GM19025 (cell line): ENCODE data around the gene SPDEF.

Source experiments
- ATAC-seq: cut with Tn5 transposase; IDR thresholded peaks from one replicate; pipeline ENCODE4 v1.9.1; 2021; ENCODE audit warnings: mild to moderate bottlenecking, low read depth, moderate library complexity; ENCODE audit not compliant: unreplicated experiment

The SPDEF gene

DNA sequence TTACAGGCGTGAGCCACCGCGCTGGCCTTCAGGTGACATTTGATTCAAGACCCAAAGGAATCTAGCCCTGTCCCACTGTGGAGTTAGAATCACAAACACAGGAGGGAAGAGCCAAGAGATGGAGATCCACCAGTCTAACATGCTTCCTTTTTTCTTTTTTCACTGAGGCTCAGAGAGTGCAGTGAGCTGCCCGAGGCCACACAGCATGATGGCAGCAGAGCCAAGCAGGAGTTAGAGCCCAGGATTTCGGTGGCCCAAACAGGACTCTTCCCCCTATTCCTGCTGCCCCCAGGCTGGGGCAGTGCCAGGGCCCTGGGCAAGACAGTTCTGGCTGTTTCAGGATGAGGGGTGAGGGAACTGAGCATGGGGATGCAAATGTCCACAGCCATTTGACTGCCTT is 8.1 kb upstream of the SPDEF start:
- no peak for ATAC-seq

DNA sequence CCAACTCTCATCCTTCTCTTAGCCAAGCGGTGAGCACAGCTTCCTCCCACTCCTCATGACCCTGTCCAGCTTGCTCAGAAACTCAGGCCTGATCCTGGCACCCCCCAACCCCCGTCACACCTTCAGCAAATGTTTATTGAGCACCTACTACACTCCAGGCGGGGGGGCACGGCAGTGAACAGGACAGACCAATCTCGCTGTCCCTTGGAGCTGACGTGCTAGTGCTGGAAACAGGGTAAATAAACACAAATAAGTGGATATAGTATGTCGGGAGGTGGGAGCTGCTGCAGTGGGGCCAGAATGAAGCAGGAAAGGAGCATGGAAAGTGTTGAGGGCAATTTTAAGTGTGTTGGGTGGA is 7.4 kb upstream of the SPDEF start:
- ATAC-seq, result no peak

DNA sequence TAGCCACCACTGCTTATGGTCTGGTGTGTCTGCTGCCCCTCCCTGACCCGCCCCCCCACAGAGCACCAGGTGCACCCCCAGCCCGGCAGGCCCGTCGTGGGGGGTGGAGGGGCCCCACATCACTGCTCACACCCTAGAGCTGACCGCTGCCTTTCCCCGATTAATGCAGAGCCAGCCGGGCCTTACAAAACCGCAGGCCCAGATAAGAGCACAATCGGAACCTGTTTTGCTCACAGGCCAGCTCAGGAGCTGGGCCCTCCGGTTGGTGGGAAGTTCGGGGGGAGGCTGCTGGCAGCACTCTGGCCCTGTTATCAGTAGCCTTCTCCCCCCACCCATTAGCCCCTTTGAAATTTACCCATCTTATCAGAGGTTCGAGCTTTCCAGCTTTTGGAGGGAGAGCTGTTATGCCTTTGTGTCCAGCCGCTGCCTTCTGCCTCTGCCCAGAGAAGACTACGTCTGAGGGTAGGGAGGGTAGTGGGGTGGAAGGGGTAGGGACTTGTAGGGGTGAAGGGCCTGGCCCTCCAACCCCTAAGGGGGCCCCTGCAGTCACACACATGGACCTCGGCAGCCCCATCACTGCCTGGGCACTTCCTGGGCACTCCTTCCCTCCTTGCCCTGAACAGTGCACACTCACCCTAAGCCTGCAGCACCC is 6.9 kb upstream of the SPDEF start:
- ATAC-seq, result no peak

DNA sequence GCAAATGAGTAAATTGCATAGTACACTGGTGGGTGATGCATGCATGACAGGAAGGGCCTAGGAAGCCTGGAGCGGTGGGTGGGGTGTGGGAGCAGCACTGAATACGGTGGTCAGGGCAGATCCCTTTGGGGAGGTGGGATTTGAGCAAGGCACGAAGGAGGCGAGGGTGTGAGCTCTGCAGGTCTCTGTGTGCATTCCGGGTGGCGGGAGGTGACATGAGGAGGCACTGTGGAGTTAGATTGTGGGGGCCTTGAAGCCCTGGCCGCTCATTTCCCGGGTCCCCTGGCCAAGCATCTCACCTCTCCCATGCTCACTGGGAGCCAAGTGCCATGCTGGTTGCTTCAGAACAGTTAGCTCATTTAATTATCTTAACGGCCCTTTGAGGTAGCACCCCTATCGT is 6.2 kb upstream of the SPDEF start:
- no peak for ATAC-seq

DNA sequence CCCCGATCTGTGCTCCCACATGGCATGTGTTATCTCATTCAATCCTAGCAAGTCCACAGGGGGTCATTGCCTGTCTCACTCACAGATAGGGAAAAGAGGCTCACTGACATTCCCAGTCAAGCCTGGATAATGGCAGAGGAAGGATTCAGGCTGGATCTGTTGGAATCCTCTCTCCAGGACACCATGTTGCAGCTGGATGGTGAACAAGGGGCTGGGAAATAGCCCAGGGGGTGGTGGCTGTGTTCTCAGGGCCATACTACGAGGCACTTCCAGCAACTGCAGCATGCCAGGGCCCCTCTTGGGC is 5.0 kb upstream of the SPDEF start:
- no peak for ATAC-seq

DNA sequence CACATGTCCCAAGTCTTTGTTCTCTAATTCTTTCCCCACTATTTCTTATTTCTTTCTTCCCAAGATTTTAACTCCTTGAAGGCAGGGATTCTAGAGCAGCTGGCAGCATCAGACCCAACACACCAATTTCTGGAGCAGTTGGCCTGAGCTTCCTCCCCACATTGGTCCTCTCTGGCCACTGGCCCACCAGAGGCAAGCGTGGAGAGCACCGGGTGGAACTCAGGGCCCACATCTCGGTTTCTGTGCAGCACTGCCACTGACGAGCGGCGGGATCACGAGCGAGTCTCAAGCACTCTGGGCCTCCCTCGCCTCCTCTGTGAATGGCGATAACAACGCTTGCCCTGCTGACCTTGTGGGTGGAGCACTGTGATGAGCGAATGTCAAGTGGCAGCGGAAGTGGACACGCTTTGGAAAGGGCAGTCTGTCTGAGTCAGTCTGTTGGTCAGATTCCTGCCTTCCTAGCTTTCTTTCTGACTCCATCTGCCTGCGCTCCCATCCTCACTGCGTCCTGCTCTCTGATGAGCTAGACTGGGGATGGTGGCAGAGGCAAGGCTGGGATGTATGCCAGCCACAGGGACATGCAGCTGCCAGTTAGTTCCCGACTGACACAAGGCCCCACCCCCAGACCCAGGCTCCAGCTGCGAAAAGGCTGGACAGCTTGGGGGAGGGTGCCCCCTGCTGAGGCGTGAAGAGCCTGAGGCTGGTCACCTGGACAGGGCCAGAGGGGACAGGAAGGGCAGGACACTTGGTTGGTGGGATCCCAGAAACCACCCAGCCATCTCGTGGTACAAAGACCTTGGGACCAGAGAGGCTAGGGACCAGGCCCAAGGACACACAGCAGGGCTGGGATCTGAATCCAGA is 4.5 kb upstream of the SPDEF start:
- ATAC-seq, result no peak

DNA sequence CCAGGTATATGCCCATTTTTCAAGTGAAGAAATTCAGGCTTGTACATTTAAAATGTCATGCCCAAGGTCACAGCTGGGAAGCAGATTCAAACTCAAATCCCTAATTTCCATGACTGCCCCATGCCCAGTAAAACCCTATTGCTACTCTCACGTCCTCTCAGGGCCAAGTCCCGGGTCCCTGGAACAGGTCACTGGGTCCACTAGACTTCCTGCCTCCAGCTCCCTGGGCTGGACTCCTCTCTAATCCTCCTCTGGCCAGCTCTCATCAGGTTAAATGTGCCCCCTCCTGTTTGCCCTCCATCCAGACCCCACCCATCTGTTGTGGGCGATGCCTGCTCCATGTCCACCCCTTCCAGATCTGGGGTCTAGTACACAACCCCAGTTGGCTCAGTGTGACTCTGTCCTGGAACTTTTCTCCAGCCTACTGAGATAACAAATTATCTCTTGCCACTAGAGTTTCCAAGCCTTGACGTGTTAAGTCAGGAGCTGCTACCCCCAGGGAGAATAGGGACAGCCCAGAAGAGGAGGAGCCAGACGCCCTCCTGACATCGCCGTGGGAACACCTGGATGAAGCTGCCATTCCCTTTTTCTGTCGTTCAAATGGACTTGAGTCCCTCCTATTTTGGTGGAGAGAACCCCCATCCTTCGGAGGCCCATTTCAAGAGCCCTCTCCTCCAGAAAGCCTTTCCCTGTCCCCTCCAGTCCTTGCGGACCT is 3.7 kb upstream of the SPDEF start:
- ATAC-seq, result no peak

DNA sequence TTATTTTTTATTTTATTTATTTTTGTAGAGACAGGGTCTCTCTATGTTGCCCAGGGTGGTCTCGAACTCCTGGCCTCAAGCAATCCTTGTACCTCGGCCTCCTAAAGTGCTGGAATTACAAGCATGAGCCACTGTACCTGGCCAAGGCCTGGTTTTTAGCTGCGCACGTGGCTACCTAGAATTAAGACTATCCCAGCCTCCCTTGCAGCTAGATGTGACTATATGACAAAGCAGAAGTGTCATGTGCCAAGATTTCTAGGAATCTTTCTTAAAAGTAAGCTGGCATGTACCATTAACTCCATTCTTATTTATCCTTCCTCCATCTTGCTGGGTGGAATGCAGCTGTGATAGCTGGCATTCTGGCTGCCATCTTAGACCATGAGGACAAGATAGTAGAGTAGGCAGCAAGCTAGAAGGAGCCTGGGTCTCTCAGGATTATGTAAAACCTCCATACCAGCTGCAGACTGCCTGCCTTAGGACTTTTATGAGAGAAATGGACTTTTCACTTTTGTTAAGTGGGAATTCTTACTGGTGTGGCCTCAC is 2.1 kb upstream of the SPDEF start:
- ATAC-seq, result no peak

DNA sequence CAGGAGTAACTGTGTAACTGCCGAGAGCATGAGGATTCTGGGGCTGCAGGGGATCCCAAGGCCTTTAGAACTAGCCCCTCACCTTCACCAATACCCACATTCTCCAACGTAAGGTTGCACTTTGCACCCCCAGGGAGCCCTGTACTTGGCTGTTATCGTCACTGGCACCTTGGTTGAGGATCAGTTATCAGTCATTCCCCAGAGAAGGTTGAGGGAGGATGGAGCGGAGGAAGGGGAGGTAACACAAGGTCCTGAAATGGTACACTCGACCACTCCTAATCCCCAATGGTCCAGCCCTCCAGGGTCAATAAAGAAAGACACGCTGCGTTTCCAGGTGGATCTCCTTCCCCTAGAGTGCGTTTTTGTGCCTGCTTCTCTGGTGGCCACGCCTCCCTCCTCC is 1.1 kb upstream of the SPDEF start:
- ATAC-seq, result no peak

DNA sequence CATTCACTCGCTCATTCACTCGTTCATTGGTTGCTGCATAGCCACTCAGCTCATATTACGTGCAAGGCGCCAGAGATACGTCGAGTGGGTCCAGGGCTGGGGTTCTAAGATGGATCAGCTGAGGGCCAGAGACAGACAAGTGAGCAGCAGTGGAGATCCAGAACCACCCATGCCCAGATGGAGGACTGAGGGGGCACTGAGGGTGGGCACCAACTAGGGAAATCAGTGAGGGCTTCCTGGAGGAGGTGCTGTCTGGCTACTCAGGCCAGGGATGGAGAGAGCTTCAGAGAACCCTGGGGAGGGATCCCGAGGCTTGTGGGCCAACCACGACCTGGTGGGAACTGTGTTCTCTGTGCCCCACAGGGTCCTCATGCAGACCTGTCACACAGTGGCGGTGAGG is 364 bp upstream of the SPDEF start:
- ATAC-seq, result no peak

DNA sequence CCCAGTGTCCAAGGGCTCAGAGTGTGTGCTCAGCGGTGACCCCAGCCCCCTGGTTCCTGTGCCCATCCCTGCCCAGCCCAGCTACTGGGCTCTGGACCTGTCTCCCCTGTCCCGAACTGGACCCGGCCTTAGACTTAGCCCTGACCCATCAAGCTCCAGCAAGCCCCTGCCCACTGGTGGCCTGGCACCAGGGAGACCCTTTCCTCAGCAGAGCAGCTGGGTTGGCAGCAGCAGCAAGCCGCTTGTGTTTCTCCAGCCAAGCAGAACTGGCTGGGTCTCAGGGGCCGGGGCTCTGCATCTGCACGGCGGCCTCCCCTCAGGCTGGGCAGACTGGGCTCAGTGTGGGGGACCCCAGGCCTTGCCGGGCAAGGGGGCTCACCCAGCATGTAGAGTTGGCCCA is 801 bp downstream of the SPDEF start:
- ATAC-seq, result no peak

DNA sequence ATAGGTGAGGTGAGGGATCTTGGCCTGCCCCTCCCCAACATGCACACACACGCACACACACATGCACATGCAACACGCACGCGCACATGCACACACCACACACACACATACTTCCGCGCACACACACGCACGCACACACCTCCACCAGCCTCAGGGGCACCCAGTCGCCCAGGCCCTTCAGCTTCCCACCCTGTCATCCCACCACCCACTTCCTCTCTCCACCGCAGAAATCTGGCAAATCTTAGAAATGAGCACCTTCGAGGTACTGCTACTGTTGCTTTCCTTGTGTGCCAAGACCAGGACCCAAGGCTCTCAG is 1.2 kb downstream of the SPDEF start:
- no peak for ATAC-seq

DNA sequence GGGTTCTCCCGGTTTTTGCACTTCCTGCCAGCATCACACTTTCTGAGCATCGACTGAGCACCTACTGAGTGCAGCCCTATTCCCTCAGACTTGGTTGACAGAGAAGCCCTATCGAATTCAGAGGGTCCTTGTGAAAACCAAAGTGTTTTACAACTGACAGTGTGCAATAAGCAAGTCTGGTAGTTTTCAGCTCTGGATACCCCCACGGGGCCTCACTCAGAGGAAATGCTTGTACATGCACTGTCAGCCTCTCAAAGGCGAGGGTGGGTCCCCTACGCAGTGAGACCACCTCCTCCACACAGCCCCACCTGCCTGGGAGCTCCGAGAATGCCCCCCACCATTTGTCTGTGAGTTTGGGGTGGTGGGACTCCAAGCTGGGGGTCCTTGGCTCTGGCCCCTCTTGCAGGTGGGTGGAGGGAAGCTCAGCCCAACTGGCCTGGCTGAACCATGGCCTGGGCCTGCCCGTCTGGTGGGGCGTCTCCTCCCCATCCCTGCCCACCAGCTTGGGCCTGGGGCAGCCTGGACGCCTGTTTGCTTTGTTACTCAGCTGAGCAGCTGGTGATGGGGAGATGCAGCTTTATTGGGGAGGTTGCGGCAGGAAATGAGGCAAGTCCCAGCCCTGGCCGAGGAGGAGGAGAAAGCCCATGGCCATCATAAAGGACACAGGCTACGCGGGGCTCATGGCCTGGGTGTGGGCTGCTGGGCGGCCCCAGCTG is 1.7 kb downstream of the SPDEF start:
- no peak for ATAC-seq

DNA sequence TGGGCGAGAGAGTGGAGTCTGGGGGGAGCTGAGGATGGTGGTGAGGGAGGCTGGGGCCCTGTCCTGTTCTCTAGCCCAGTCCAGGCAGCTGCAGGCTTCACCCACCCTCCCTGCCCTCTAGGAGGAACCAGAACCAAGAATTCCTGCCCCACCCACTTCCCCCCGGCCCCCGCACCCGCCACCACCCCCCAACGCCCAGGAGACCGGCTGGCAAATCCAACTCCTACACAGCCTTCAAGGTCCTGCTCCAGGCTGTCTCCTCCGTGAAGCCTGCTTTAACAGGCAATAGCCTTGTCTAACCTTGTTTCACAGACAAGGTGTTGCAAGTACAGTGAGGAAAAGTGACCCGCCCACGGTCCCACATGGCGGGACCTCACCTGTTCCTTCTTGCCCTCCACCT is 2.4 kb downstream of the SPDEF start:
- ATAC-seq, result no peak

DNA sequence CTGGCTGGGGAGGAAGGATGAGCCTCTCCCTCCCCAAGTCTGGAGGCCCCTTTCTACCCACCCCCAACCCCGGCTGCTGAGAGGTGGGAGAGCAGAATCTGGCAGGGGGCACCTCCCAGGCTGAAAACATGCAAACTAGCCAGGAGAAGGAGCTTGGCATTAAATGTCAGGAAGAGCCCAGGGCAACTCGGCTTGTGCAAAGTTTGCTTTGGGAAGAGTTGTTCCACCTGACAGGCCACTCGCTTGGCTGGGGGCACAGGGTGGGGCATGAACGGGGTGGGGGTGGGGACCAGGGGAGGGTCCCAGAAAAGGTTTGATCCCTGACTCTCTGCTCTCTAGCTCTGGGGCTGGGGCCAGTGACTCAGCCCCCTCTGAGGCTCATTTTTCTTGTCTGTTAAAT is 3.0 kb downstream of the SPDEF start:
- ATAC-seq, result no peak

DNA sequence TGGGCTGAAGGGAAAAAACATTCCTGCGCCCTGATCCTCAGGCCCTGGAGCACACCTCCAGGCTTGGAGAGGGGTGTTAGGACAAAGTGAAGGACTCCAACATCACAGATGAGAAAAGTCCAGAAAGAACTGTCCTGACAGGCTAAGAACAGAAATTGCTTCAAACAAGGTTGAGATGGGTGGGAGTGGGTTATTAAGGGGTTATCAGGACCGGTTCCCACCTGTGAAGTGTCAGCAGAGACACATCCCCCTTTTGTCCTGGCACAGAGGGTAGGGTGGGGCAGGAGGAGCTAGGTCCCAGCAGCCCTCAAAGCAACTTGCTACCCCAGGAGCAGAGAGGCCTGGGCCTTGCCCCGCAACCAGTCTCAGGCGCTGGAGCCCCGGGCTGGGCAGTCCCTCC is 3.5 kb downstream of the SPDEF start:
- no peak for ATAC-seq

DNA sequence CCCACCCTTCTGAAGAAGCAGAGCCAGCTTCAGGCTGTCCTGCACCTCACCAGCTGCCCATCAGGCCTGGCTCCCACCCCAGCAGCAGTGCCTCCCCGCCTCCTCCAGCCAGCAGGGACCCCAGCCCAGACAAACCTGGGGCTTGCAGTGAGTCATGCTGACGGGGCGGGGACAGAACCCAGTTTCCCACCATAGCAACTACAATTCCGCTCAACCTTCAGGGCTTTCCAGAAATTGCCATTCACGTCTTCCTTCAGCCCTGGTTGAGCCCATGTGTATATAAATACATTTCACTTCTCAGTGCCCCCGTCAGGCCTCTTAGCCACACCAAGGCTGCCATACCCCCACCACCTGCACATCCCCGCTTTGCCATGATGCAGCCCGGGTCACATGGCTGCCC is 4.4 kb downstream of the SPDEF start:
- ATAC-seq, result no peak

DNA sequence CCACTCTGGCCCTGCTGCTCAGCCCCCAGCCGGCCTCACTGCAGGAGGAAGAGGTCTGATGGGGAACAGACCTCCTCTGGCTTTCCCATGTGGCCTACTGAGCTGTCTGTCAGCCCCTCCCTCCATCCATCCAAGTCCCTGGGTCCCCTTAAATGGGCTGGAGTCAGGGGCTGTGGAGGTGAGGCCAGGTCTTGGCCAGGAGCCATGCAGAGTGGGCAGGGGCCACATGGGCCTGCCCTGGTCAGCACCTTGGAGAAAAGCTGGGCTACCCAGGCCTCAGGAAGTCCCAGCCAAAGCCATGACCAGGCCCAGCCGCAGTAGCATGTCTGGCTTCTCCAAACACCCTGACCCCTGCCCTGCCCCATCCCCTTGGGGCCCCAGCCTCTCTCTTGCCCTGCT is 6.3 kb downstream of the SPDEF start:
- ATAC-seq, result no peak

DNA sequence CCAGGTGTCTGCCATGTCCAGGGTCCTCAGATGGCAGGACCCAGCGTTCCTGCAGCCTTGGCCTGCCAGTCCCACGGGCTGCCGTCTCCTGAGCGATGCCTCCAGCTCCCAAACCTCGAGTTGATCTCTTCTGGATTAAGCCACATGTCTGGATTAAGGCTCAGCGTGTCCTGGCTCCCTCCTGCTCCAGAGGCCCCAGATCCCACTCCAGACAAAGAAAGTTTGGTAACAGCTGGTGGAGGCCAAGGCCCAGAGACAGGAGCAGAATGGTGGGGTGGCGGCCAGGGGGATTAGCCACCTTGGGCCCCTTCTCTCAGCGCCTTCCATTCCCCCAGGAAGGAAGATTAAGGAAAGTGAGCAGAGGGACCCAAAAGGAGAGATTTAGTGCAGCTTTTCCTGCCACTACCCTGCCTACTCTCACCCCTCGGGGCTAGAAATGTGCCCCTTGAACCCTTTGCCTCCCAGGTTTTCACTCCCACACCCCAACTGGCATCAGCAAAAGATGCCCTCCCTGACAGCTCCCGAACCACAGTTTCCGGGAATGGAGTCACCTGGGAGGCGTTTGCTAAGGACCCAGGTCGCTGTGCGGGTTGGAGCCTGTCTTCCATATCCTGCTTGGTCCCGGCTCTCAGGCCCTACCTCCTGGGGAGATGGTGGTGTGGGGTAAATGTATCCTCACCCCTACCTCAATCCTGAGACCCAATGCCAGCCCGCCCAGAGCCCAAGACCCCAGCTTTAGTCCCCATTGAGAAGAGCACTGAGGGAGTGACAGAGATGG is 6.9 kb downstream of the SPDEF start:
- no peak for ATAC-seq
